Fibroblast of gingiva (primary cell): Measurements from ENCODE around the gene TRIOBP.
"Not testable (repeated sequence)": the region's sequence is repeated elsewhere in the genome, so short reads cannot be mapped to it uniquely, and the experiment has no call there.

Experiments
- DNase-seq: peaks from one replicate; pipeline ENCODE4 v3.0.0-alpha.2; 2011; ENCODE audit warnings: low read depth

Gene TRIOBP

GRCh38 chr22:37696657-37697537 lies at the start of gene TRIOBP:
Gene TRIOBP, plus strand, starts transcription at chr22:37697048. Its CDS starts 4,318 bp downstream, at chr22:37701366.
- peak; percentile 91 for DNase-seq

GRCh38 chr22:37647317-37647716 lies 49.5 kb upstream of the TRIOBP start:
- DNase-seq: no peak

GRCh38 chr22:37647928-37648327 lies 48.9 kb upstream of the TRIOBP start:
- no peak for DNase-seq

- DNase-seq: no peak
Observed at GRCh38 chr22:37650463-37651136, 46.2 kb upstream of the TRIOBP start.

GRCh38 chr22:37654563-37655251 lies 42.1 kb upstream of the TRIOBP start:
- DNase-seq: no peak

- DNase-seq: no peak
Observed at GRCh38 chr22:37655252-37655563, 41.6 kb upstream of the TRIOBP start.

GRCh38 chr22:37656583-37656982 lies 40.3 kb upstream of the TRIOBP start:
- DNase-seq: not testable (repeated sequence)

GRCh38 chr22:37657590-37658132 lies 39.2 kb upstream of the TRIOBP start:
- DNase-seq: no peak

- DNase-seq: peak; percentile 100
Observed at GRCh38 chr22:37658133-37659065, 38.4 kb upstream of the TRIOBP start, which contains the start of gene PDXP. Gene PDXP, plus strand, starts transcription at chr22:37658723. Its CDS starts 60 bp downstream, at chr22:37658783.

- DNase-seq: no peak
Observed at GRCh38 chr22:37659066-37659896, 37.6 kb upstream of the TRIOBP start.

- DNase-seq: no peak
Observed at GRCh38 chr22:37659897-37660708, 36.7 kb upstream of the TRIOBP start.

- DNase-seq: no peak
Observed at GRCh38 chr22:37660709-37661045, 36.2 kb upstream of the TRIOBP start.

GRCh38 chr22:37661160-37661924 lies 35.5 kb upstream of the TRIOBP start:
- peak; percentile 75 for DNase-seq

GRCh38 chr22:37662039-37662438 lies 34.8 kb upstream of the TRIOBP start:
- DNase-seq: no peak

GRCh38 chr22:37663521-37664140 lies 33.2 kb upstream of the TRIOBP start:
- peak; percentile 61 for DNase-seq

- DNase-seq: peak; percentile 29
Observed at GRCh38 chr22:37664249-37665101, 32.4 kb upstream of the TRIOBP start.

GRCh38 chr22:37665487-37665886 lies 31.4 kb upstream of the TRIOBP start:
- no peak for DNase-seq
